ENCODE results near the gene ADRM1. TPM values are rescaled to one million over a fixed set of nuclear protein-coding genes. Genes with fewer than 3 reads are reported as not detected.

Gene ADRM1
- polyA plus RNA-seq, 1 donor, result 62.1 TPM

DNA sequence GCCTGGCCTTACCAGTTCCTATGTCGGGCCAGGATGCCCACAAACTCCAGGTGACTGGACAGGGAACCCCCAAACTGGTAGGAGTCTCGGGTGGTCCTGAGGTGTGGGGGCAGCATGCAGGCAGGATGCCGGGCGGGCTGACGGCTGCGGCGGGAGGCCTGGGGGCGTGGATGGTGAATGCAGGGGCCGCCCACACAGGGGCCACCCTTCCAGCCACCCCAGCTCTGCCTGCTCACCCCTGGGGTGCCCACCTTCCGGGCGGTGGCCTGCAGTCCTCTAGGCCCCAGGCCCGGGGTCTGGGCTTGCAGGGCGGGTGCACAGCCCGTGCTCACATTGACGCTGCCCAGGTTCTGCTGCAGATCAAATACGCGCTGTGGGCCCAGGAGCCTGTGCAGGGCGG is 8.4 kb downstream of the ADRM1 start:
- no peak for DNase-seq (ENCODE audit: low read depth)

DNA sequence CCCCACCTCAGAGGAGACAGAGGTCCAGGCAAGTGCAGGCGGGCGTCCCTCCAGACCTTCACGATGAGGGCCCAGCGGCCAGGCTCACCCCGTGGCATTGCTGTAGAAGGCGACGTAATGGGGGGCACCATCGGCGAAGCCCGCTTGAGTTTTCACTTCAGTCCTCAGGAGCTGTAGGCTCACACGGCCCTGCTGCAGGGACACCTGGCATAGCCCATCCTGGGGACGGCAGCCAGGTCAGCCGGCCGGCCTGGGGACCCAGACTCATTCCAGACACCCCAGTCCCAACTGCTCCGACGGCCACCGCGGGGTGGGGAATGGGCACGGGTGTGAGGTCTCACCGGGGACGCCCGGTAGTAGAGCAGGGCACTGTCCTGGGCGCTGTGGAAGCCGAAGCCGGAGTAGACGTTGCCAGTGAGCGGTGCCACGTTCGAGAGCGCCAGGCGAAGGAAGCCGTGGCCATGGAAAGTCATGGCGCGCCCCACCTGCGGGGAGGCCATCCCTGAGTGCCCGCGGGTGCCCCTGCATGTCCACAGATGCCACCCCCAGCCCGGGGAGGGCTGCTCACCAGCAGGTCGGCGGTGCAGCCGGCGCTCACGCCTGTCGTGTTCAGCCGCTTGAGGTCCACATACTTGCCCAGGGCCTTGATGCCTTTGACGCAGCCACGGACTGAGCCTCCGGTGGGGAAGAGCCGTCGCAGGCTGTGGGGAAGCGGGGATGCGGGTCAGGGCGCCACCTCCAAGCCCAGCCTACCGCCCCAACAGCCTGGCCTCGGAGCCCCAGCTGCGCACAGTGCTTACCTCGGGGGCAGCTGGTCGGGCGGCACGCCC is 9.2 kb downstream of the ADRM1 start:
- DNase-seq (ENCODE audit: low read depth), result no peak

DNA sequence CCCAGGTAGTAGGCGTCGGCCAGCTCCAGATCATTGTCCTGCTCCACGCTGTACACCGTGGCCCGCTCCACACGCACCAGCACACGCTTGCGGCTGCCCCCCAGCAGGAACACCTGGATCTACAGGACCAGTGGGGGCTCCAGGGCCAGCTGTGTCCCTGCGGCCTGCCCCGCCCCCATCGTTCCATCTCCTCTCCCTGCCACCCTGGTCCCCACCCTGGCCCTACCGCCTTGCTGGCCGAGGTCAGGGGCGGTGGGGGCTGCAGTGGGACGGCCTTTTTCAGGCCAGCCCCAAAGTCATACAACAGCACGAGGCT is 9.8 kb downstream of the ADRM1 start:
- no peak for DNase-seq (ENCODE audit: low read depth)

DNA sequence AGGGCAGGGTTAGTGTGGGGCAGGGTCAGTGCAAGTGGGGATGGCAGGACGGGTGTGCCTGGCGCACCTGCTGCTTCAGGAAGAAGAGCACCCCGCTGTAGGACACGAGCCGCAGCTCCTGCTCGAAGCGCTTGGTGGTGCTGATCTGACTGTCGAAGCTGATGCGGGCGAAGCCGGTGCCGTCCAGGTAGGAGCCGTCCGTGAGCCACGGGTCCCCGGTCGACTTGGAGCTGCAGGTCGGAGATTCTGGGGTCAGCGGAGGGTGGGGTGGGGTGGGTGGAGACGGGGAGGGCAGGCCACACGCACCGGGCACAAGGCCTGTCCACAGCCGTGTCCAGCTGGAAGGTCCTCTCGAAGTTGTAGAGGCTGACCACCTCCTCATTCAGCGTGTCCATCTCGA is 10.2 kb downstream of the ADRM1 start:
- DNase-seq (ENCODE audit: low read depth), result no peak

DNA sequence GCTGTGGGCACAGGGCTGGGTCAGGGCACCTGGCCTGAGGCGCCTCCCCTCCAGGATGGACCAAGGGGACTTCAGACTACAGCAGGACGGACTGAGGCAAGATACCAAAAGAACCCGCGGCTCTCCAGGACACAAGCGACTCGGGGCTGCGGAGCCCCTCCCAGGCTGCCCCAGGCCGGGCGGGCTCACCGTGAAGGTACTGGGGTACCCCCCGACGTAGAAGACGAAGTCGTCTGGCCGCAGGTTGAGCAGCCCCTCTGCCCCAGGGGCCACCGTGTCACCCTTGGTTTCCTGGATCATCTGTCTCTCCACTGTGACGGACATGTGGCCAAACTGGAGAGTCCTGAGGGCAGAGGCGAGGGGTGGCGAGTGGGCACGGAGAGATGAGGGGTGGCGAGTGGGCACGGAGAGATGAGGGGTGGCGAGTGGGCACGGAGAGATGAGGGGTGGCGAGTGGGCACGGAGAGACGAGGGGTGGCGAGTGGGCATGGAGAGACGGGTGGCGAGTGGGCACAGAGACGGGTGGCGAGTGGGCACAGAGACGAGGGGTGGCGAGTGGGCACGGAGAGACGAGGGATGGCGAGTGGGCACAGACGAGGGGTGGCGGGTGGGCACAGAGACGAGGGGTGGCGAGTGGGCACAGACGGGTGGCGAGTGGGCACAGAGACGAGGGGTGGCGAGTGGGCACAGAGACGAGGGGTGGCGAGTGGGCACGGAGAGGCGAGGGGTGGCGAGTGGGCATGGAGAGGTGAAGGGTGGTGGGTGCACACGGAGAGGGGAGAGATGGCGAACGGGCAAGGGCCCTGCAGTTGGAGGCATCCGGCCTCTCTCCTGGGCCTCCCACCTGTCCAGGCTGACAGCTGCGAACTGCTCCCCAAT is 10.9 kb downstream of the ADRM1 start:
- no peak for DNase-seq (ENCODE audit: low read depth)

DNA sequence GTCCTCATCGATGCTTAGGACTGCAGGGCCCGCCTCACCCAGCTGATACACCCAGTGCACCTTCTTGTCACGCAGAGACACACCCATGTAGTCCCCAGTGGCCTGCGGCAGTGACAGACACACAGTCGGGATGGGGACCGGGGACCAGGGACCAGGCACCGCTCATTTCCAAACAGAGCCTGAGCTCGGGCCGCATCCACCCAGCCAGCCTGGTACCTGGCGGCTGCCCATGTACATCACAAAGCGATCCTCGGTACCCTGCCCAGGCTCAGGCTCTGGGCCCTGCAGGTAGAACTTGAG is 11.5 kb downstream of the ADRM1 start:
- DNase-seq (ENCODE audit: low read depth), result no peak

DNA sequence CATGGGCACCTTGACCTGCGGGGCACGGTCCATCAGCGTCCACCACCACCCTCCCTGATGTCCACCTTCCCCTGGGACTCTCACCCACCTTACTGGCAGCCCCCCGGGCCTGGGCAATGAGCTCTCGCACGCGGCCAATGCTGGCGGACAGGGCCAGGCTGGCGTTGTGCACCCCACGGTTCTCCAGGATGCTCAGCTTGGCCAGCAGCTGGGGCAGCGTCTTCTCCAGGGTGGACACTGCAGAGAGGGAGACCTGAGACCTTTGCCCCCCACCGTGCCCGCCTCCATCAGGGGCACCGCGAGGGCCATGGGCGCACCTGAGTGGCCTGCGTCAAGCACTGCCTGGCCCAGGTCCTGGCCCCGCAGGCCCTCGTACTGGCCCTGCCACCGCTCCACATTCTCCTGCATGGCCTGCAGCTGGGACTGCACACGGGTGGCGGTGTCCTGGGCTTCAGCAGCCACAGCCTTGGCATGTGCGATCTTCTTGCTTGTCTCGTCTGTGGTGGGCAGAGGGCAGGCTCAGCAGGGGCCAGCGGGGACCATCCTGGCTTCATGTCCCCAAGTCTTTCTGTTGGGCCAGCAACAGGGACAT is 12.0 kb downstream of the ADRM1 start:
- DNase-seq (ENCODE audit: low read depth), result no peak

DNA sequence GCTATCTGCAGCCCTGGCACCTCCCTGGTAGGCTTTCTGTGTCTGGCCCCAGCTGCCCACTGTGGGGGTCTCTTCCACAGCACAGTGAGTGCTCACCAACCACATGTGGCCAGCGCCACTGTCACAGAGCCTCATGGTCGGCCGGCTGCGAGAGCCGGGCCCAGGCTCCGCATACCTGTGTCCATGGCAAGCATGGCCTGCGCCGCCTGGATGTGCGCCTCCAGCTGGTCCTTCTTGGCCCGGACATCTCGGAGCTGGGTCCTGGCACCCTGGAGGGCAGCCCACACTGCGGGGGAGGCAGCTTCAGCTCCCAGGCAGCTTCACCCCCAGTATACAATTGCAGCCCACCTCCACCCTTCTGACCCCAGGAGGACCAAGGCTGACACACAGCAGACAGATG is 13.0 kb downstream of the ADRM1 start:
- no peak for DNase-seq (ENCODE audit: low read depth)

DNA sequence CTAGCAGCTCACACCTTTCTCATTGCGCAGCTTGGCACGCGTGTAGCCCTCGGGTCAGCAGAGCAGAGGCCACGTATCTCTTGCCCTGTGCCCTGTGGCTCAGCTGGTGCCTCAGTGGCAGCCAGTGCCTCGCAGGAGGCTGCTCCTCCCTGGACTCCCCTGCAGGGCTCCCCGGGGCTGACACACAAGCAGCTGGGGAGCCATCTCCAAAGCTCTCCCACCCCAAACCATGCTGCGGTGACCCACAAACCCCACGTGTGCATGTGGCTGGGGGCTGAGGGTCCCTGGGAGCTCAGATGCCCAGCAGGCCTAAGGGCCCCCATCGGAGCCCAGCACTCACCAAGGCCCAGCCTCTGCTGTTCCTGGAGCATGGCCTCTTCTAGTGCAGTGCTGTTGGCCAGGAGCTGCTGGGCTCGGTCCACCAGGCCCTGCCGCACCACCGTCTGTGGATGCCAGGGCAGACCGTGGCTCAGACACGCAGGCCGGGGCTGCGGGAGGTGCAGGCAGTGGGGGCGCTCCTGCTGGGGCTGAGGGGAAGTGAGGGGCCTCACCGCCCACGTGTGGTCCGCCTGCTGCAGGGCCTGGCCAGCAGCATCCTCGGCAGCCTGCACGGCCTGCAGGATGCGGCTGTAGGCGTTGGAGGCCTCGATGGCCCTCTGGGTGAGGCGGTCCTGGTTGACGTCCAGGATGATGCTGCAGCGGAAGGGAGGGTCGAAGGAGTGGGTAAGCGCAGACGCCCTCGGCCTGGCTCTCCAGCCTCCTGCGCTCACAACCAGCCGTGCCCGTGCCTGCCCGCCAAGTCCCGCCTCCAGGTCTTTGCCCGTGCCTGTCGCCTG is 13.8 kb downstream of the ADRM1 start:
- no peak for DNase-seq (ENCODE audit: low read depth)

DNA sequence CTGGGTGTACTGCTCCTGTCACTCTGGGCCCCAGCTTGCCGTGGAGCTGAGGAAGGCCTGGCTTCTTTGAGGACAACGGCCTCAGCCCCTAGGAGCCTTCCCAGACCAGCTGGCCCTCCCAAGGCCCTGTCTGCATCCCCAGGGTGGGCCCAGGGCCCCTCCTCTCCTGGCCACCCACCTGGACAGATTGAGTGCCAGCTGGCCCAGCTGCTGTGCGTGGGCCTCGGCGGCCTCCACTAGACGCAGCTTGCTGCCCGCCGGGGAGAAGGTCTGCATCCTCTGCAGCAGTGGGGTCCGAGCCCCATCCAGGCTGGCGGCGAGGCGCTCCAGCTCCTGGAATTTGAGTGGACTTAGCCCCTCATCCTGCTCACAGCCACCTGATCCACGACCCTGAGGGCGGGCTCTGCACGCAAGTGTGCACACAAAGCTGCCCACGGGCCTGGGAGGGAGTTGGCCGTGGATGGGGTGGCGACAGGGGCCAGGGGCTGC is 14.4 kb downstream of the ADRM1 start:
- no peak for DNase-seq (ENCODE audit: low read depth)

DNA sequence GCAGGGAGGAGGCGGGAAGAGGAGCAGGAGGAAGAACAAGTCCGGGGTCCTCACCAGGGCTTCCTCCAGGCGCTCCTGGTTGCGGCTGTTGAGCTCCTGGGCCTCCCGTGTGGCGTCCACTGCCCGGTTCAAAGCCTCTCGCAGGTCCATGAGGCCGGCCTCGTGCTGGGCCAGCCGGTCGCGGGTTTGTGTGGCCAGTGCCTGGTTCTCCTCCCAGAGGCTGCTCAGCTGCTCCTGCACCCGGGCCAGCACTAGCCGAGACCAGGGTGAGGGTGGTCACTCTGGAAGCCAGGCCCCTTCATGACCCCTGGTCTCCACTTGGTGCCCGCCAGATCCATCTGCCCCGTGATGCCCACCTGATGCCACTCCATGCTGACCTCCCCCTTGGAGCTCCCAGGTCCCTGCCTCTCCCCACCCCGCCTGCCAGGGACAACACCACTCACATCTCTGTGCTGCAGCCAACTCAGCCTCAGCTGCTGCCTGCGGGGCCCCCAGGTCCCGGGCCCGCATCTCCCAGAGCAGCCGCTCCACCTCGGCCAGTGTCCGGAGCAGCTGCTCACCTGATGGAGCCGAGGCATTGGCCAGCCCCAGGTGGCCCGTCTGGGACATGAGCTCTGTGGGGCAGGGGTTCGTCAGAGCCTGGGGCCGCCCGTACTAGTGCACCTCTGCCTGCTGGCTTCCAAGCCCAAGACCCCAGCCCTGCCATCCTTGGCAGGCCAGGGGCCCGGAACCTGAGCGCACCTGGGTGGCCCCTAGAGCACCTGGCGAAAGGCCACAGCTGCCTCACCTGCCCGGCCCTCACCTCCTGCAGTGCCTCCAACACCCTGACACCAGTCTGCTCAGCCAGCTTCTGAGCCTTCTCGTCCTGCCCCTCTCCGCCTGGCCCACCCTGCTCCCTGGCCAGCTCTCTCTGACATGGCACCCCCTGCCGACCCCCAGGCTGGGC is 15.9 kb downstream of the ADRM1 start:
- DNase-seq (ENCODE audit: low read depth), result no peak

DNA sequence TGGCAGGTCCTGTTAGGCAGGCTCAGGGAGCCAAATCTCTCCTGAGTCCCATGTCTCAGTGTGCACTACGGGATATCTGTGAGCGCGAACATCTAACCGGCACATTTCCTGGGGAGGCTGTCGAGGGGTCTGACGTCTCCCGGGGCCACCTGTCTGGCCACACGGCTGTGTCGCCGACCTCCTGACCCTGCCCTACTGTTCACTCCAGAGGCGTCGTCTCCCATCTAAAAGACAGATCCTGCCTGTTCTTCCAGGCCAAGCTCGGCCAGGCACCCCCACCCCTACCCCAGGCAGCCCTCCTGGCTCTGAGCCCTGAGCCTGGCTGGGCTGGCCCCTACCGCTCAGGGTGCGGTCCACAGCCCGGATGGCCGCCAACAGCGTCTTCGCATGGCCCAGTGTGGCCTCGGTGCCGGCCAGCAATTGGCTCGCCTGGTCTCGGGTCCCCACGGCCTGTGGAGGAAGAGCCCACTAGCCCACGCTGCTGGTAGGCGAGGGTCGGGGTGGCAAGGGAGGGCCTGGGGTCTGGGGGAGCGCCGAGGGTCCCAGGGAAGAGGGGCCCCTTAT is 16.6 kb downstream of the ADRM1 start:
- DNase-seq (ENCODE audit: low read depth), result no peak

DNA sequence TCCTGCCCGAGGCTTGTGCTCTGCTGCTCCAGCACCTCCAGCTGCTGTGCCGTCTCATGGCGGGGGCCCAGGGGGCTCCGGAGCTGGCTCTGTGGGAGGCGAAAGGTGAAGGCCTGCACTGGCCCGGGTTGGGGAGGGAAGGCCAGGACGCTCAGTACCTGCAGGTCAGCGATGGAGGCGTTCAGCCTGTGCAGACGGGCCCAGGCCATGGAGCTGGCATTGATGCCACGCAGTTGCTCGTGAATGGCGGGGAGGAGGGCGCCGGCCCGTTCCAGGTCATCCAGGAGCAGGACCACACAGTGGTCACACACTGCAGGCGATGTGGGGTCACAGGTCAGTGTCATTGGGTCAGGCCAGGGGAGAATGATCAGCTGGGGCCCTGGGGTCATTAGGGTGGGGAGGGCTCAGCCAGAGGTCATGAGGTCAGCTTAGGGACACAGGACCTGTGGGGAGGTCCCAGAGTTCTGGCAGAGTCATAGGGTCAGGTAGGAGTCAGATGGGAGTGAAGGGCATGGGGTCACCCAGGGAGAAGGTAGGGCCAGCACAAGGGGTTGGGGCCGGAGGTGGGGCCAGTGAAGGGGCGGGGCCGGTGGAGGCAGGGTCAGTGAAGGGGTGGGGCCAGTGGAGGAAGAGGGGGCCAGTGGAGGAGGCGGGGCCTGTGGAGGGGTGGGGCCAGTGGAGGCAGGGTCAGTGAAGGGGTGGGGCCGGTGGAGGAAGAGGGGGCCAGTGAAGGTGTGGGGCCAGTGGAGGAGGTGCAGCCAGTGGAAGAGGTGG is 18.0 kb downstream of the ADRM1 start:
- DNase-seq (ENCODE audit: low read depth), result no peak

DNA sequence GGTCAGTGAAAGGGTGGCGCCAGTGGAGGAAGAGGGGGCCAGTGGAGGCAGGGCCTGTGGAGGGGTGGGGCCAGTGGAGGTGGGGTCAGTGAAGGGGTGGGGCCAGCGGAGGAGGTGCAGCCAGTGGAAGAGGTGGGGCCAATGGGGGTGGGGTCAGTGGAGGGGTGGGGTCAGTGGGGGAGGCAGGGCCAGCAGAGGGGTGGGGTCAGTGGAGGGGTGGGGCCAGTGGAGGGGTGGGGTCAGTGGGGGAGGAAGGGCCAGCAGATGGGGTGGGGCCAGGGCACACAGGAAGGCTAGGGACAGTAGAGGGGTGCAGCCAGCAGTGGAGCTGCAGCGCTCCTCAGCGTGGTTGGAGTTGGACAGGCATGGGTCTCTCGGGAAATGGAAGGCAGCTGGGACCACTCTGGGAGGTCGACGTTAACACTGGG is 18.7 kb downstream of the ADRM1 start:
- DNase-seq (ENCODE audit: low read depth), result no peak

DNA sequence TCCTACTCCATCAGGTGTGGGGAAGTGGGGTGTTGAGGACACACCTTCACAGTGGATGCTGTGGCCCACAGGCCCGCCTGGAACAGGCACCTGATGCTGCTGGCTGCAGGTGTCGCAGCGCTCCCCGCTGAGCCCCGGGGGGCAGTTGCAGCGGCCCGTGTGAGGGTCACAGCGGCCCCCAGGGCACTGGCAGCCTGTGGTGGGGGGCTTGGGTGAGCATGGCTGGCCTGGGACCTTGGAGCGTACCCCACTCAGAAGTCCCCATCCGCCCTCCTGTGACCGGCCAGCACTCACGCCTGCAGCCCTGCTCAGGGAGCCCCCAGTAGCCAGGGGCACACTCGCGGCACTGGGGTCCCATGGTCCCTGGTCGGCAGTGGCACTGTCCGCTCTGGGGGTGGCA is 19.2 kb downstream of the ADRM1 start:
- no peak for DNase-seq (ENCODE audit: low read depth)

DNA sequence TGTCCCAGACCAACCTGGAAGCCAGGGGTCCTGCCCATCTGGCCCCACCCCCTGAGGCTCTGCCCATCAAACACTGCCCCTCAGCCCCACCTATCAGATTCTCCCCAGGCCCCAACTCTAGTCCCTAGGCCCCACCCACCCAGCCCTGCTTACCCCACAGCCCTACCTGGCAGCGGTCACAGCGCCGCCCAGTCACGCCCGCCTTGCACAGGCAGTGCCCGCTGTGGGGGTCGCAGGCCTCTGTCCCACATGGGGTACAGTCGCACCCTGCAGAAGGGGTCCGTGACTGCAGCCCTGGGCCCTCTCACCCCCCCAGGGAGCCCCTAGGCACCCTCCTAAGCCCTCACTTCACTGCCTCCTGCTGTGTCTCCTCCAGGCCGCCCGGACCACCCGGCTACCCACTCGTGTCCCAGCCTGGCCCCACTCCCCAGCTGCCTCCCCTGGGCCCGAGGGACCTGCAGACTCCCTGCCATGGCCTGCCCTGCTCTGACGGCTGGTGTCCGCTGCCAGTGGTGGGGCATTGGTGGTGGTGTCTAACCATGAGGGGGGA is 19.8 kb downstream of the ADRM1 start:
- no peak for DNase-seq (ENCODE audit: low read depth)

DNA sequence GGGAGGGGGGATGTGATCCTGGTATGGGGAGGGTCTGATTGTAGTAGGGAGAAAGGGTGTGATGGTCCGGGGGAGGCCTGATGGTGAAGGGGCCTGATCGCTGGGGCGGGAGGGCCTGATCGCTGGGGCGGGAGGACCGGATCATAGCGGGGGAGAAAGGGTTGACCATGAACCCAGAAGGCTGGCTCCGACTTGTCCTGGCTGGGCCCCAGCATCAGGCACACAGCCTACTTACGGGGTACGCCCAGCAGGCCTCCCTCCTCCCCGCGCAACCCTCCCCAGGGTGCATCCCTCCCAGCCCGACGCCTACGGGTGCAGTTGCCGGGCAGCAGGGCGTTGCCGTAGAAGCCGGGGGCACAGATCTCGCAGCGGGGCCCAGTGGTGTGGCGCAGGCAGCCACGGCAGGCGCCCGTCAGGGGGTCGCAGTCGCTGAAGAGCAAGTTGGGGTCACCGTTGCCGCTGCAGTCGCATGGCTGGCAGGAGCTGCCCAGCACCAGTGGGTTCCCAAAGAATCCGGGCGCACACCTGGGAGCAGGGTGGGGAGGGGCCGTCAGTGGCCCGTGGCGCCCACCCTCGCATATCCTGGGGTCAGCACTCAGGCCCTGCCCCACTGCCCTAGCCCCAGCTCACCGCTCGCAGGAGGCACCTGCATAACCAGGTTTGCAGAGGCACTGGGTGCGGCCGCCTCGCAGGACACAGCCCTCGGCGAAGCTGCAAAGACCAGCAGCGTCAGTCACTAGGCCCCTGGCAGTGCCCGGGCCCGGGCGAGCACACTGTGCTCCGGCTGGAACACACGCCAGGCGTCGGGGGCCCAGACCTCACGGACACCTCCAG is 20.6 kb downstream of the ADRM1 start:
- no peak for DNase-seq (ENCODE audit: low read depth)
